Activated CD4-positive, alpha-beta T cell treated with anti-CD3 and anti-CD28 coated beads, Interleukin-10, Interleukin-2, amounts not matched to agents 100 ng/mL and 50 ng/mL, durations not matched to agents 16 hours and 8 hours (primary cell): ENCODE results near the gene PMVK.
A peak's percentile ranks its signal among the peaks of the same experiment; 100 is the strongest.
"Not testable (repeated sequence)": the region's sequence is repeated elsewhere in the genome, so short reads cannot be mapped to it uniquely, and the experiment has no call there.

Source experiments
- DNase-seq: peaks from one replicate; pipeline ENCODE4 v3.0.0-alpha.2; 2020

PMVK gene

GRCh38 chr1:154936555-154937084 is at the start of gene PMVK:
Gene PMVK (minus strand): TSS chr1:154936719. CDS start chr1:154936685, 34 bp downstream.
- DNase-seq = peak; percentile 96

GRCh38 chr1:154983776-154984466 is 47.4 kb upstream of the PMVK start:
- DNase-seq = no peak

GRCh38 chr1:154982897-154983648 is 46.6 kb upstream of the PMVK start, which contains the start of gene FLAD1:
Gene FLAD1 (plus strand): TSS chr1:154983344. CDS start chr1:154983695, 351 bp downstream.
- peak; percentile 100 for DNase-seq

- no peak for DNase-seq
Measured at GRCh38 chr1:154982341-154982740, 45.8 kb upstream of the PMVK start.

- no peak for DNase-seq
Measured at GRCh38 chr1:154978360-154978759, 41.8 kb upstream of the PMVK start.

- not testable (repeated sequence) for DNase-seq
Measured at GRCh38 chr1:154977762-154978161, 41.2 kb upstream of the PMVK start.

- peak; percentile 75 for DNase-seq
Measured at GRCh38 chr1:154975409-154976059, 39.0 kb upstream of the PMVK start.

- DNase-seq = peak; percentile 97
Measured at GRCh38 chr1:154974808-154975408, 38.4 kb upstream of the PMVK start.

- DNase-seq = peak; percentile 99
Measured at GRCh38 chr1:154974102-154974807, 37.7 kb upstream of the PMVK start, which contains the start of gene CKS1B. Gene CKS1B (plus strand): TSS chr1:154974681. CDS start chr1:154974746, 65 bp downstream.

GRCh38 chr1:154973344-154974101 is 37.0 kb upstream of the PMVK start:
- DNase-seq = peak; percentile 96

- no peak for DNase-seq
Measured at GRCh38 chr1:154972517-154973343, 36.2 kb upstream of the PMVK start.

- no peak for DNase-seq
Measured at GRCh38 chr1:154972213-154972516, 35.6 kb upstream of the PMVK start.

GRCh38 chr1:154971341-154971998 is 35.0 kb upstream of the PMVK start:
- DNase-seq = no peak

GRCh38 chr1:154970631-154971340 is 34.3 kb upstream of the PMVK start, which contains the start of gene SHC1:
Gene SHC1 (minus strand): TSS chr1:154970747. CDS start chr1:154970526, 221 bp downstream.
- DNase-seq = peak; percentile 63

GRCh38 chr1:154969860-154970452 is 33.4 kb upstream of the PMVK start:
- DNase-seq = no peak

- no peak for DNase-seq
Measured at GRCh38 chr1:154969246-154969645, 32.7 kb upstream of the PMVK start.

GRCh38 chr1:154968731-154969130 is 32.2 kb upstream of the PMVK start:
- DNase-seq = no peak

- DNase-seq = no peak
Measured at GRCh38 chr1:154967331-154967950, 30.9 kb upstream of the PMVK start.
